Right forelimb (tissue), 1 donor: ENCODE results near the gene TUBA3E.
"Not testable (repeated sequence)": the region's sequence is repeated elsewhere in the genome, so short reads cannot be mapped to it uniquely, and the experiment has no call there.

ENCODE experiments used
- DNase-seq: peaks from one replicate; pipeline ENCODE4 v3.0.0-alpha.2; 2018

Gene TUBA3E

DNA sequence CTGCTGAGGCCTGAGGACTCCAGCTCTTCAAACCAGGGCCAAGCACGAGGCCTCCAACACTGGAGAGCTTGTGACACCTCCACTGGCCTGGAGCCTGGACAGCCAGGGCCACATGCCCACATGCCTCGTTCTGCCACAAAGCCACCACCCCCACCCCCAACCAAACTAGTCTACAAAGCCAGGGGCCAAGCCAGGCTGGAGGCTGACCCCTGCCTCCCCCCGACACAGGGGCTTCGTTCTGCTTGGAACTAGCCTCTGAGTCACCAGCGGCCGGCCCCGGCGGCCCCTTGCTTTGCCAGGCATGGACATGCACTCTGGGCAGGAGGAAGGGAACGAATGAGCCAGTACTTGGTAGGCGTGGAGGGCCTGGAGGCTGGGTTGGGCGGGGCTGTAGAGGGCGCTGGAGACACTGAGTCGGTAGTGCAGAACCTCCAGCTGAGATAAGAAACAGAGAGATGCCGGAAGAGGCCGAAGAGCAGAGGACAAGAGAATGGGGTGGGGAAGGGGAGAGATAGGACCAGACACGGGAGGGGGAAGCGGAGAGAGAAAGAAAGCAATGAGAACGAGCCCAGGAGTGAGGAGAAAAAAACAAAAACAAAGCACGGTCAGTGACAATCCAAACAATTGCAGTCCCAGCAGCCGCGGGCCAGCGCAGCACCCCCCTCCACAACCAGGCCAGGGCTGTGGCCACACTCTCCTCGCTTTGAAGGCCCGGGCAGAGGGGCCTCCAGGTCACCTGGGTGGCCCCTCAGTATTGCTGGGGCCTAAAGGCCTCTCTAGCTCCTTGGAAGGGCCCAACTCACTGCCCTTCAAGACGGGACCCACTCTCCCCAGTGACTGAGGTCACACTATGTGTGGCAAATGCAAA, 37.2 kb downstream of the TUBA3E start:
- not testable (repeated sequence) for DNase-seq

- no peak for DNase-seq
Observed at GRCh38 chr2:130160131-130160530, 38.1 kb downstream of the TUBA3E start.

- not testable (repeated sequence) for DNase-seq
Observed at GRCh38 chr2:130159376-130159775, 38.9 kb downstream of the TUBA3E start.

DNA sequence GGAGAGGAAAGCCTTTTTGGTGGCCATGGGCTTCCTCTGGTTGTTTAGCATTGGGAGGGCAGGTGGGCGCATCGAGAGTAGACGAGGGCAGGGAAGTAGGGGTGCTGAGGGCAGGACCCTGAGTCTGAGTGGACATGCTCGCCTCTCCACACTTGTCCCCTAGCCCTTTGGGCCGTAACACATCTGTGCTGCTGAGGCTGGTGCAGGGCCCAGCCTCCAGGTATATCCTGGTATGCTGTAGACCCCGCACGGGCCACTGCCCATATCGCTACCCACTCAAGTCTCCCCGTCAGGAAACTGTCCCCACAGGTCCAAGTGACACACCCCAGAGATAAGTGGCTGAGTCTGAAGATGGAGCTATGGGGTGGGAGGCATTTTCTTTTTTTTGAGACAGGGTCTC, 39.6 kb downstream of the TUBA3E start:
- no peak for DNase-seq

DNA sequence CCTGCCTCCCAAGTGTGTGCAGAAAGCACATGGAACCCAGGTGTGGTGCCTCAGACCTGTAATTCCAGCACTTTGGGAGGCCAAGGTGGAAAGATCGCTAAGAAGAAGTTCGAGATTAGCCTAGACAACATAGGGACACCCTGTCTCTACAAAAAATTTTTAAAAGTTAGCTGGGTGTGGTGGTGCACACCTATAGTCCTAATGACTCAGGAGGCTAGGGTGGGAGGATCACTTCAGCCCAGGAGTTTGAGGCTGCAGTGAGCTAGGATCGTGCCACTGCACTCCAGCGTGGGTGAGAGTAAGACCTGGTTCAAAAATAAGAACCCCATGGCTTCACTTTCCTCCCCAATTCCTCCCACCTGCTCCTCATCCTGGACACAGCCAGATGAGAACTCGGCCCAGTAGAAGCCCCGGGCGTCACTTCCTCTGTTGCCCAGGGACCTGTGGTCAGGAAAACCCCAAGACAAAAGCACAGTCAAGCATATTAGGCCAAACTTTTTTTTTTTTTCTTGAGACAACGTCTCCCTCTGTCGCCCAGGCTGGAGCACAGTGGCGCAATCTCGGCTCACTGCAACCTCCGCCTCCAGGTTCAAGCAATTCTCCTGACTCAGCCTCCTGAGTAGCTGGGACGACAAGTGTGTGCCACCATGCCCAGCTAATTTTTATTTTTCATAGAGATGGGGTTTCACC, 40.3 kb downstream of the TUBA3E start:
- not testable (repeated sequence) for DNase-seq

GRCh38 chr2:130157354-130157753, 40.9 kb downstream of the TUBA3E start:
- DNase-seq, result not testable (repeated sequence)

GRCh38 chr2:130156624-130157004, 41.6 kb downstream of the TUBA3E start:
- no peak for DNase-seq

DNA sequence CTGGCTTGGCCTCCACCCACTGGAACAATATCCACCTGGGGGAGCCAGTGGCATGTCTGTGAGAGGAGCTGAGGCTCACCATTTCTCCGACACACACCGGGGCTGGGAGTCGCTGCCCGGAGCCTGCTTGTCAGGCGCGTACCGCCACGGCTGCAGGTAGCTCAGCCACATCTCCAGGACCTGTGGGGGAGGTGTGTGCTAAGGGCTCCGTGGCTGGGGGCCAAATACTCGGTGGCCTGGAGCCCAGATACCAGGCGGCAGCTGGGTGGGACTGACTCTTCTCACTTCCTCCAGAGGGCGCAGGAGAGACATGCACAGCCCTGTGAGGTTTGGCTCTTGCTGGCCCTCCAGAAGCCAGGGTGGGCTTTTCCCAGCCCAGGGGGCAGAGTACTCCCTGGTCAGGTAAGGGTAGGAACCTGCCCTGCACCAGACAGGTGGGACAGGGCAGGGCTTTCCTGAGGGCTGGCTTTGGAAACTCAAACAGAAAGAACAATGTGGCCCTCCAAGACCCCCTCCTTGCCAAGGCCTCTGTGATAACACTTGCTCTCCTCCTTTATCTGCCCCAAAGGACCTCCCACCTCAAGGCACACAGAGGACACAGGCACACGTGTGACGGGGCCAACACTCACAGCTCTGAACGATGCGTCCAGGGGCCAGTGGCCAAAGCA, 42.1 kb downstream of the TUBA3E start:
- DNase-seq, result not testable (repeated sequence)

DNA sequence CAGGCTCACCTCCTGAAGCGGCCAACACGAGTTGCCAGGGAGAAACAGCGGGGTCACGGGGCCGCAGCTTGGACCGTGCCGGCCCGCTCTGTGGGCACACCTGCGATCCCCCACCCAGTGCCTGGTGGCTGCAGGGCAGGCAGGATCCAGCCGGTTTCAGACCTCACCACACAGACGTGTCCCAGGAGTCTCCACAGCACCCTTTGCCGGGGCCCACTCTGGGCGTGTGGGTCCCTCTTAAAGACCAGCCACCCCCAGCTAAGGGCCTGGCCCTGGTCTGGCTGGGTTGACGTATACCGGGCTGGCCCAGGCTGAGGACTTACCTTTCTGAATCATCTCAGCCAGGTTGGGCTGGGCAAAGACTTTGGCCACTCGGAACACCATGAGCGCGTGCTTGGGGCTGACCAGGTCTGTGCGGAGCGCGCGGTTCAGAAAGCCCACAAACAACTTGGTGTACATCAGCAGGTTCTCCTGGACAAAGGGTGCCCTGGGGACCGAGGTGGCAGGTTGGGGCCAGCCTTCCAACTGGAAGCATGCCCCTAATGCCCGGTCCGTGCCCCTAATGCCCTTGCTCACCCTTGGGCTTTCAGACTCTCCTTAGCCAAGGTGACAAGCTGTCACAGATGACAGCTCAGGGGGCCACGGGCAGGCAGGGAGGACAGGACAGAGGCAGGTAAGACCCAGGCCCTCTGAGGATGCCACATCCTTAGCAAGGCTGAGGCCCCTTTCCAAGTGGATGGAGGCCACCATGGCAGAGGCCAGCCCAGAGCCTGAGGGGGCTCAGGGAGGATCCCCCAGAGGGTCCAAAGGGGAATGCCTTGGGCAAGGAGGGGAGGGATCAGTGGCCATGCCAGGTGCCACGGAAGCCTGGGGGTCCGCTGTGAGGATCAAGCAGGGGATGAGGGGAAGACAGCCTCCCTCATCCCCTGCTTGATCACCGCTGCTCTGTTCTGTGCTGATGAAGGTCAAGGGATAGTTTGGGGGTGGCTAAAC, 43.2 kb downstream of the TUBA3E start:
- no peak for DNase-seq

DNA sequence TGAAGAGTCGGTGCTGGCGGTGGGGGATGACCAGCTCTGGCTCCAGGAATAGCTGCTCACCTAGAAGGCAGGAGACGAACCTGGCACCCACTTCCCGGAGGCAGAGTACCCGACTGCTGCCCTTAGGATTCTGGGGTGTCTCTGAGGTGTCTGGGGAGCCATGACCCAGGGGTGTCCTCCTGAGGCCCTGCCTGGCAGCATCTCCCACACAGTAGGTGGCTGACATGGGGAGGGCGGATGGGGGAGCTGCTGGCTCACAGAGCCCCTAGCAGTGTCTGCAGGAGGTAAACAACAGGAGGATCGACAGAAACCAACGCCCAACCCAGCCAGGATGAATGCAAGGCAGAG, 43.8 kb downstream of the TUBA3E start:
- DNase-seq, result not testable (repeated sequence)

GRCh38 chr2:130153721-130154422, 44.4 kb downstream of the TUBA3E start:
- DNase-seq, result not testable (repeated sequence)

DNA sequence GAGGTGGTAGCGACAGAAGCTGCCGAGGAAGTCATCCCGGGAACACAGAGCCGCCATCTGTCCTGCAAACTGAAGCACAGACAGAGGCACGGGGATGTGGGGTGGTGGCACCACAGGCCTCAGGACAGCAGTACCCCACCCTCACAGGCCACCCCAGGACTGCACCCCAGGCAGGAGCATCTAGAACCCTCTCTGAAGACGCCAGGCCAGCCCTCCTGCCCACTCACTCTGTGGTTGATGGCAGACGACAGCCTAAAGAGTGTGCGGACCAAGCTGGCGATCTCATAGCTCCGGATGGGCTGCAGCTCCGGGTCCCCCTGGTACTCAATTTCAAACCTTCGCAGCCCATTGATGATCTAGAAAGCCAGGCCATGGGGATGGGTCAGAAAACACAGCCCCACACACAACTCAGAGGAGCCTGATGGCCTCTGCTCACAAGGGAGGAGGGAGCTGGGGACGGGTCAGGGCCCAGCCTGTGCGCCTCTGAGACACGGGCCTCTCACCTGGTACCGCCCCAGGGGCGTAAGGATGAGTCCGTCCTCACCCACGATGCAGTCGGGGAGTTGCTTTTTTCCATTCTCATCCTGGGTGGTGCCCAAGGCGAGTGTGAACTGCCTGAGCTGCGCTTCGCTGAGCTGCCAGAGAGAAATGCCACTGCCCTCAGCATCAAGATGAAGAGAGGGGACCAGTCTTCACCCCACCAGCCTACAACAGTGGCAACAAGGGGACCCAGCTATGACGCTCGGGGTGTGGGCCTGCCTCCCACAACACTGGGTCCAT, 45.2 kb downstream of the TUBA3E start:
- DNase-seq, result no peak

DNA sequence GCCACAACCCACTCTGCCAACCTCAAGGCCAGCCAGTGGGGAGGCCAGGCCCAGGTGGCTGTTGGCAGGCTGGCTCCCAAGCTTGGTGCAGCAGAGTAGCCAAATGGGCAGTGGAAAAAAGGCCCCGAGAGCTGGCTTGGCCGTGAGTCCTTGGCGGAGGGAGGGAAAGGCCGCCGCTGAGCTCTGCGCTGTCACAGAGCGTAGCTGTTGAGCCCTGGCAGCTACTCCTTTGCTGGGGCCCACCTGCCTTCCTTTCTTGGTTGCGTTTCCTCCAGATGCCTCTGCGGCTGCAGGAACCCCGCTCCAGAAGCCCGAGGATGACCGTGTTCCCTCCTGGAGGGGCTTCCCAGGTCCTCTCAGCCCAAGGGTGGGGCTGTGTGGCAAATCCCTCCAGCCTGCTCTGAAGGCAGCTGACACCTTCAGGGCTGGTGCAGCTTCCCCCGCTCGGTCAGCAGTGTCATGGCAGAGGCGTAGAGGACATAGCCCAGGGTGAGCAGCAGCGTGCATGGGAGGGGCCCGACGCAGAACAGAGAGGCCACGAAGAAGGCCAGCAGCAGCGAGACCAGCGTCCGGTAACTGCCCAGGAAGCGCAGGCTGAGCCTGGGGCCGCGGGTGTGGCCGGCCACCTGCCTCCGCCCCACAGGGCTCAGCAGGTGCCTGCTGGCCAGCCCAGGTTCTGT, 46.0 kb downstream of the TUBA3E start:
- not testable (repeated sequence) for DNase-seq

- DNase-seq, result not testable (repeated sequence)
Observed at GRCh38 chr2:130151145-130151512, 47.1 kb downstream of the TUBA3E start.

- DNase-seq, result no peak
Observed at GRCh38 chr2:130150181-130151144, 47.8 kb downstream of the TUBA3E start.

DNA sequence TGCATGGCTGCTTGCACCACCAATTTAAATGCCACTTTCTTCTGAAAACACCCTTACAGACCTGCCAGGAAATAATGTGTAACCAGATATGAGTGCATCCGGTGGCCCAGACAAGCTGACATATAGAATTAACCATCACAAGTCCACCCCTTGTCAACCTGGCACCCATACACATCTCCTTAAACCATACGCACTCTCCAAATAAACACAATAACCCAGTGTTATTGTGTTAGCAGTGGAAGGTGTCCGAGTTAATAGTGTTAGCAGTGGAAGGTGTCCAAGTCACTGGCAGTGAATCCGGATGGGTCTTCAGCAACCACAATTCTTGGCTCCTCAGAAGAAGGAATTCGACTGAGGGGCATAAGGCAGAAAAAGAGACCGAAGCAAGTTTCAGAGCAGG, 49.7 kb downstream of the TUBA3E start:
- DNase-seq, result not testable (repeated sequence)

GRCh38 chr2:130145006-130145414, 53.2 kb downstream of the TUBA3E start, which contains the start of gene CCDC74B:
TSS of gene CCDC74B (minus strand) at chr2:130145112. CDS start at chr2:130144996, 116 bp downstream.
- not testable (repeated sequence) for DNase-seq

GRCh38 chr2:130143266-130144039, 54.8 kb downstream of the TUBA3E start:
- not testable (repeated sequence) for DNase-seq
